Fibroblast of lung (primary cell): ENCODE measurements around the gene GPR62.

Experiments
- EZH2 ChIP-seq: IDR thresholded peaks from 2 replicates; pipeline ENCODE4 v1.5.1; 2012; ENCODE audit warnings: low read length, control low read depth, mild to moderate bottlenecking; ENCODE audit errors: missing control alignments
- TF ChIP-seq, protein P1 (sequence below), 2 donors: IDR thresholded peaks in 1 of 2; conservative IDR thresholded peaks in 1 of 2; 1 replicate in 1 of 2; 2 replicates in 1 of 2; pipeline ENCODE4 v1.5.1; 2011 to 2012; ENCODE audit warnings: low read length in 2 of 2, control low read depth in 1 of 2, inconsistent platforms in 1 of 2, low read depth in 1 of 2, mild to moderate bottlenecking in 1 of 2

- TF ChIP-seq, protein P1, sequence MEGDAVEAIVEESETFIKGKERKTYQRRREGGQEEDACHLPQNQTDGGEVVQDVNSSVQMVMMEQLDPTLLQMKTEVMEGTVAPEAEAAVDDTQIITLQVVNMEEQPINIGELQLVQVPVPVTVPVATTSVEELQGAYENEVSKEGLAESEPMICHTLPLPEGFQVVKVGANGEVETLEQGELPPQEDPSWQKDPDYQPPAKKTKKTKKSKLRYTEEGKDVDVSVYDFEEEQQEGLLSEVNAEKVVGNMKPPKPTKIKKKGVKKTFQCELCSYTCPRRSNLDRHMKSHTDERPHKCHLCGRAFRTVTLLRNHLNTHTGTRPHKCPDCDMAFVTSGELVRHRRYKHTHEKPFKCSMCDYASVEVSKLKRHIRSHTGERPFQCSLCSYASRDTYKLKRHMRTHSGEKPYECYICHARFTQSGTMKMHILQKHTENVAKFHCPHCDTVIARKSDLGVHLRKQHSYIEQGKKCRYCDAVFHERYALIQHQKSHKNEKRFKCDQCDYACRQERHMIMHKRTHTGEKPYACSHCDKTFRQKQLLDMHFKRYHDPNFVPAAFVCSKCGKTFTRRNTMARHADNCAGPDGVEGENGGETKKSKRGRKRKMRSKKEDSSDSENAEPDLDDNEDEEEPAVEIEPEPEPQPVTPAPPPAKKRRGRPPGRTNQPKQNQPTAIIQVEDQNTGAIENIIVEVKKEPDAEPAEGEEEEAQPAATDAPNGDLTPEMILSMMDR (conservative IDR thresholded peaks at IDR 0.05 in 1 of 2, IDR thresholded peaks at IDR 0.05 in 1 of 2; ENCODE audit: low read depth in 1 of 2, low read length in 2 of 2), result no peak
- no peak for TF ChIP-seq EZH2
These were observed 20.0 kb downstream of the GPR62 start, which contains the start of gene ABHD14A for GRCh38 chr3:51974963-51975851.
